B cell (primary cell): ENCODE data around the gene SLC36A4.

Source experiments
- EZH2 ChIP-seq: IDR thresholded peaks from 2 replicates; pipeline ENCODE4 v1.6.1; 2012; ENCODE audit warnings: borderline replicate concordance, low read depth, mild to moderate bottlenecking, moderate library complexity, low read length; ENCODE audit not compliant: insufficient read depth, poor library complexity, severe bottlenecking
- TF ChIP-seq, protein P1 (sequence below): fragments of 200-600 bp; IDR thresholded peaks from one replicate; pipeline ENCODE4 v1.8.0; 2022; ENCODE audit warnings: antibody characterized with exemption, mild to moderate bottlenecking

- TF ChIP-seq, protein P1, sequence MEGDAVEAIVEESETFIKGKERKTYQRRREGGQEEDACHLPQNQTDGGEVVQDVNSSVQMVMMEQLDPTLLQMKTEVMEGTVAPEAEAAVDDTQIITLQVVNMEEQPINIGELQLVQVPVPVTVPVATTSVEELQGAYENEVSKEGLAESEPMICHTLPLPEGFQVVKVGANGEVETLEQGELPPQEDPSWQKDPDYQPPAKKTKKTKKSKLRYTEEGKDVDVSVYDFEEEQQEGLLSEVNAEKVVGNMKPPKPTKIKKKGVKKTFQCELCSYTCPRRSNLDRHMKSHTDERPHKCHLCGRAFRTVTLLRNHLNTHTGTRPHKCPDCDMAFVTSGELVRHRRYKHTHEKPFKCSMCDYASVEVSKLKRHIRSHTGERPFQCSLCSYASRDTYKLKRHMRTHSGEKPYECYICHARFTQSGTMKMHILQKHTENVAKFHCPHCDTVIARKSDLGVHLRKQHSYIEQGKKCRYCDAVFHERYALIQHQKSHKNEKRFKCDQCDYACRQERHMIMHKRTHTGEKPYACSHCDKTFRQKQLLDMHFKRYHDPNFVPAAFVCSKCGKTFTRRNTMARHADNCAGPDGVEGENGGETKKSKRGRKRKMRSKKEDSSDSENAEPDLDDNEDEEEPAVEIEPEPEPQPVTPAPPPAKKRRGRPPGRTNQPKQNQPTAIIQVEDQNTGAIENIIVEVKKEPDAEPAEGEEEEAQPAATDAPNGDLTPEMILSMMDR = no peak
- TF ChIP-seq EZH2 = no peak
Observed at GRCh38 chr11:93099806-93100205, 98.0 kb downstream of the SLC36A4 start.
